Urinary bladder (tissue), 4 donors: Measurements from ENCODE around the gene TMEM106C. TPM values are rescaled to one million over a fixed set of nuclear protein-coding genes. Genes with fewer than 3 reads are reported as not detected.

ENCODE experiments used
- DNase-seq: peaks from one replicate; pipeline ENCODE4 v3.0.0-alpha.2; 2015; ENCODE audit errors: extremely low spot score
- H3K27ac ChIP-seq: one replicate; pipeline ENCODE4 v1.5.1; 2013; ENCODE audit warnings: low read depth, mild to moderate bottlenecking, moderate library complexity
- H3K36me3 ChIP-seq: one replicate; pipeline ENCODE4 v1.6.1; 2013; ENCODE audit warnings: mild to moderate bottlenecking, moderate library complexity; ENCODE audit not compliant: insufficient read depth
- H3K4me1 ChIP-seq: one replicate; pipeline ENCODE4 v1.6.1; 2013; ENCODE audit warnings: mild to moderate bottlenecking, moderate library complexity; ENCODE audit not compliant: insufficient read depth
- H3K4me3 ChIP-seq: one replicate; pipeline ENCODE4 v1.5.1; 2013; ENCODE audit warnings: low read depth, low read length
- WGBS: extraction: QIAGEN DNeasy Blood & Tissue Kit; methylation state at CpG from one replicate; pipeline ENCODE4 v1.1.7; 2013; 5-methylcytosine and 5-hydroxymethylcytosine counted together
- polyA plus RNA-seq: library from polyadenylated mRNA; stranded (reverse); fragments of 200-250 nt; gene quantifications from one replicate; pipeline ENCODE4 v1.2.3, GENCODE V29; 2013
- total RNA-seq: library from RNA; depleted of rRNA; stranded (reverse); fragments of >200 nt; gene quantifications from one replicate; pipeline ENCODE4 v1.2.3, GENCODE V29; 2014
- donor health status: healthy with polysubstance abuse.
- donor health status: healthy.

TMEM106C gene
- total and polyA plus RNA-seq, 2 donors, result 35.7 to 89.8 TPM

DNA sequence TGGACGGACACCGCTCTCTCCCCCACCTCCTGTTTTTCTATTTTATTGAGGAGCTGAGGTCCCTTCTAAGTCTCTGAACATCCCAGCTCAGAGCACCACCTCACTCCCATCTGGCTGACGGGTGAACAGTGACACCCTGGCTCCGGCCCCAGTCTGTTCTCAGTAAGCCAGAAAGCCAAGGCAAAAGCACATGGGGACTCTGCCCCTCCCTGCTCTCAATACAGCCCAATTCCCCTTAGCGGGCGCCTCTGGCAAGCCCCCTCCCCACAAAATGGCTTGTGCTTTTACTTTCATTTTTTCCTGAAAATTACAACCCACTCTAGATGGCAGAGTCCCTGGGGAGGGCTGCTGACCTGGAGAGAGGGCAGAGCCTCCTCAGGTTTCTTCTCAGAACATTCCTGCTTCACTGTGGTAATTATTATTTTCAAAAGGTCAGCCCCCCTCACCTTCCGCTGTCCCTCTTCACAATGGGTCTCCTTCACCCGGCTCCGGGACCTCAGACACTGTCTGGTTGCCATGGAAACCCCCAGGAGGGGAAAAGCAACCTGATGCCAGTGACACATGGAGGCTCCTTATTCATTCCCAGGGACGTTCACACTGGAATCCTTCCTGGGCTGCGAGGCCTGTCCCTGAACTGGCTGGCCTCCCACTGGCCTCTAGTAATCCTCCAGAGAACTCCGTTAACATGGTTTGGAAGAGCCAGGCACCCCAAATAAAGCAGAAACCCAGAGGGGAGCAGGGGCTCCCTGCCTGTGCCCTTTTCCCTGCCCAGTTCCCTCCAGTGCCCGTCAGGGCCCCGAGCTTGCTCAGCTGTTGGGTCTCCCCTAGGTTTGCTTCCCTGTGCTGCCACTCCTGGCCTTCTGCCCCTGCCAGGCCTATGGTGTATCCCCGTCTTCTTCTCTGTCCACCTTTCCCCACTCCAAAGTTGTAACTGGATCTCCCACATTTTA lies 25.0 kb downstream of the TMEM106C start:
- H3K4me3 ChIP-seq, result no peak overlapping the region
- DNase-seq, result no peak
- WGBS, result 66% methylated on average over 15 of the region's 15 CpGs
- no peaks in the 10 kb centered on the region for H3K36me3 ChIP-seq
- no peaks in the 10 kb centered on the region for H3K4me1 ChIP-seq
- H3K27ac ChIP-seq, result no peak overlapping the region

DNA sequence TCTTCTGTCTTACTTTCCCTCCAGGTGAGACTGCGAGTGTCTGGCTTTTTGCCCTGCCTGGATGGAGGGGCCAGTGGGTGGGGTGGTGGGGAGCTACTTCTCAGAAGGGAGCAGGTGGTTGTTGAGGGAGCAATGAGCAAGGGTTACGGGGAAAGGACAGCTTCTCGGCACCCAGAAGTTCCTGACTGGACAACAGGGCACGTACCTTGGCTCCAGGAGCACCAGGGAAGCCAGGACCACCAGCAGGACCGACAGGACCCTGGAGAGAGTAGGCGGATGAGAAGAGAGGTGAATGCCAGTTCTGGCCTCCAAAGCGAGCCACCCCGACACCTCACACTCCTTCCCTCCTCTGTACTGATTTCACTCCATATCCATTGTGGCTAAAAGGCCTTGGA lies 25.6 kb downstream of the TMEM106C start:
- no peak overlapping the region for H3K4me3 ChIP-seq
- 96% methylated on average over 8 of the region's 8 CpGs for whole genome bisulfite sequencing
- H3K27ac ChIP-seq, result no peak overlapping the region
- no peak for DNase-seq
- H3K4me1 ChIP-seq, result no peaks in the 10 kb centered on the region
- no peaks in the 10 kb centered on the region for H3K36me3 ChIP-seq

DNA sequence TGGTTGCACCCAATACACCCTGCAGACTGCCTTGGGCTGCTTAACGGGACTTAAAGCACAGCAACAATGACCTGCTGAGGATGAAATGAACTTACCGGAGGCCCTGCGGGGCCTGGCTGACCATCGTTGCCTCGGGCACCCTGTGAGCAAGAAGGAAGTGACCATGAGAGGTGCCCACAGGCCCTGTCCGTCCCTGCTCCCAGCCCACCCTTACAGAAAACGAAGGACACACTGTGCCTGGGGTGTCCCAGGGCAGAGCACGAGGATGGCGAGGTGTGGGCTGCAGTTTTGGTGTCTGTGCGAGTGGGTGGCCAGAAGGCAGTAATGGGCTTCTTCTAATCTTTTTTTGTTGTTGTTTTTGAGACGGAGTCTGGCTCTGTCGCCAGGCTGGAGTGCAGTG lies 26.3 kb downstream of the TMEM106C start:
- no peaks in the 10 kb centered on the region for H3K36me3 ChIP-seq
- no peak overlapping the region for H3K27ac ChIP-seq
- no peak overlapping the region for H3K4me3 ChIP-seq
- WGBS, result 96% methylated on average over 12 of the region's 12 CpGs
- no peaks in the 10 kb centered on the region for H3K4me1 ChIP-seq
- no peak for DNase-seq

- WGBS, result 81% methylated on average over 7 of the region's 7 CpGs
- no peak for DNase-seq
- H3K27ac ChIP-seq, result no peak overlapping the region
- H3K4me3 ChIP-seq, result no peak overlapping the region
- H3K4me1 ChIP-seq, result no peaks in the 10 kb centered on the region
- no peaks in the 10 kb centered on the region for H3K36me3 ChIP-seq
Measured at GRCh38 chr12:47990351-47991105, 27.1 kb downstream of the TMEM106C start.

DNA sequence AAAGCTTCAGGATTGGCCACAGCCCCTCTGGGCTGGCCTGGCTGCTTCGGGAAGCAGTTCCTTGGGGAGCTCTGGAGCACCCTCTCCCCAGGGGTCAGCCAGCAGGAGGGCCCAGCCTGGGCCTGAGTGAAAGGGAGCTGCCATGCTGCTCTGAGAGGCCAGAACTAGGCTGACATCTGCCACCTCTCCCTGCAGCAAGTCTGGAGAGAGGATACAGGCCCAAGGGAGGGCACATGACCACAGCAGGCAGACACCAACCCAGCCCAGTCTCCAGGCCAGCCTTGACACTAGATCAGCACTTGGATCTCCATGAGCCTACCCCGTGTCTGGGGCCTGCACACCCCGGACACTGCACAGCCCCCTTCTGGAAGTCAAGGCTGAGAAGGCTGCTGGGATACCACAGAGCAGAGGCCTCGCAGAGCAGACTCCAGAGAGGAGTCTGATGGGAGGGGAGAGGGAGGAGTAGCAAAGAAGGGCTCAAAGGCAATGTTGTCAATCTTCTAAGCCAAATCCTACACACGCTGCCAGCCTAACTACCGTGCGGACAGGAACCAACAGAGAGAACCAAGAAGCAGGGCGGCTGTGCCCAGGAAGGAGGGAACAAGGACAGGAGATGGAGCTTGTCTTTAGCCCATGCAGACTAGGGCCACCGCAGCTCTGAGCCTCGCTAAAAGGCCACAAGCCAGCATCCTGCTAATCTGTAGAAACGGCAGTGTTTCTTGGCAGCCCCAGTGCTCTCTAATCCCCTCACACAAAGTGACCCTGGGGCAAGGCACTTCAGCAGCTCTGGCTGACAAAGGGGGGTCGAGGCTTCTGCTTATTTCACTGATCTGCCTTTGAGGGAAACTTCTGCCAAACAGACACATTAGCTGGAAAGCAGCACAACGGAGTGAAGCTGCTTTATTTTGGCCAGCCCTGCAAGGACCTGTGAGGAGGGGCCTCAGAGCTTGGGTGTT lies 28.0 kb downstream of the TMEM106C start:
- H3K36me3 ChIP-seq, result no peaks in the 10 kb centered on the region
- no peak for DNase-seq
- WGBS, result 55% methylated on average over 13 of the region's 13 CpGs
- no peaks in the 10 kb centered on the region for H3K4me1 ChIP-seq
- H3K4me3 ChIP-seq, result no peak overlapping the region
- no peak overlapping the region for H3K27ac ChIP-seq

DNA sequence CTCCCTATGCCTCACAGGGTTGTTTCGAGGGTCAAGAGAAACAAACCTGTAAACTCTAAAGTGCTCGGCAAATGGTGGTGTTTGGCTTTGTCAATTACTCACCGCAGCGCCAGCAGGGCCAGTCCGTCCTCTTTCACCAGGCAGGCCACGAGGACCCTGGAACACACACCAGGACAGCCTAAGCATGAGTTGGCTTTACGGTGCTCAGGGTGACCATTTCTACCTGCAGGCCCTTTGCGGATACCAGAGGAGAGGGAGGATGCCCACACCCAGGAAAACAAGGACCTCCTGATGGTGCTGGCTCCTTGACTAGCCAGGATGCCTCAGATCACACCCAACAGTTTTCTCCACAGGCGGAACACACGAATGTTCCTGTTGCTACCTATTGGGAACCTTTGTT lies 29.4 kb downstream of the TMEM106C start:
- Histone ChIP-seq H3K36me3 (no peaks in the 10 kb centered on the region), H3K27ac (no peak overlapping the region), H3K4me3 (no peak overlapping the region), H3K4me1 (no peaks in the 10 kb centered on the region)
- 96% methylated on average over 10 of the region's 10 CpGs for WGBS
- no peak for DNase-seq

- Histone ChIP-seq H3K27ac (no peak overlapping the region), H3K36me3 (no peaks in the 10 kb centered on the region), H3K4me3 (no peak overlapping the region), H3K4me1 (no peaks in the 10 kb centered on the region)
- WGBS, result 96% methylated on average over 5 of the region's 5 CpGs
- no peak for DNase-seq
Measured at GRCh38 chr12:47993491-47993890, 30.1 kb downstream of the TMEM106C start.

- H3K4me1 ChIP-seq, result no peaks in the 10 kb centered on the region
- H3K27ac ChIP-seq, result no peak overlapping the region
- DNase-seq, result peak; percentile 72
- no peaks in the 10 kb centered on the region for H3K36me3 ChIP-seq
- H3K4me3 ChIP-seq, result no peak overlapping the region
- WGBS, result 31% methylated on average over 4 of the region's 4 CpGs
Measured at GRCh38 chr12:47995981-47996401, 32.6 kb downstream of the TMEM106C start.

DNA sequence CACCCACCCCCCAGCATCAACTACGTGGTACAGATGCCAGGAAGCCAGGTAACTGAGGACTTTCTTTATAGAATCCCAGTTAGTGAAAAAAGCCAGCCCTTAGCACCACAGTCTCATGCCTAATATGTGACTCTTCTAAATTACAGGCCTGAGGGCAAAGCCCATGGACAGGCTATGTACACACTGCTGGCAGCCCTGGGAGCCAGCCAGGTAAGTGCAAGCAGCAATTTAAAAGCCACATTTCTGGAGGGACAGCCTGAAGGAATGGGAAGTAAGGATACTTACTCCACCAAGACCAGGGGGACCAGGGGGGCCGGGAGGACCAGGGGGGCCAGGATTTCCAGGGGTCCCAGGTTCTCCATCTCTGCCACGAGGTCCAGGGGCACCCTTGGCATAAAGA lies 33.9 kb downstream of the TMEM106C start:
- no peak for DNase-seq
- WGBS, result 64% methylated on average over 3 of the region's 3 CpGs

DNA sequence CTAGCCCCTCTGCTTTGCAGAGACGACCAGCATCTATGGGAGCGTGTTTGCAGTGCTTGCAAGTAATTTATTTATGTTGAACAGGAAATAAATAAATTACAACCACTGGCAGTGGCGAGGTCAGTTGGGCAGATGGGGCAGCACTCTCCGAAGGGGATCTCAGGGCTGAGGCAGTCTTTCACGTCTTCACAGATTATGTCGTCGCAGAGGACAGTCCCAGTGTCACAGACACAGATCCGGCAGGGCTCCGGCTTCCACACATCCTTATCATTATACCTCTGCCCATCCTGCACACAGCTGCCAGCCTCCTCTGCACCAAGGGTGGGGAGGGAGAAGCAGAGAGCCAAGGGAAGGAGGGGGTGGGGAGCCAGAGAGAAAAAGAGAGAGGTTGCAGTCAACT lies 36.4 kb downstream of the TMEM106C start:
- Histone ChIP-seq H3K27ac (no peak overlapping the region), H3K36me3 (no peaks in the 10 kb centered on the region), H3K4me1 (peaks cover 2% of the 10 kb centered on the region), H3K4me3 (no peak overlapping the region)
- DNase-seq, result no peak
- WGBS, result 61% methylated on average over 9 of the region's 9 CpGs

More for the DNA sequence above, 33.9 kb downstream of the TMEM106C start:
- Histone ChIP-seq H3K27ac (no peak overlapping the region), H3K4me3 (no peak overlapping the region), H3K4me1 (no peaks in the 10 kb centered on the region), H3K36me3 (no peaks in the 10 kb centered on the region)

DNA sequence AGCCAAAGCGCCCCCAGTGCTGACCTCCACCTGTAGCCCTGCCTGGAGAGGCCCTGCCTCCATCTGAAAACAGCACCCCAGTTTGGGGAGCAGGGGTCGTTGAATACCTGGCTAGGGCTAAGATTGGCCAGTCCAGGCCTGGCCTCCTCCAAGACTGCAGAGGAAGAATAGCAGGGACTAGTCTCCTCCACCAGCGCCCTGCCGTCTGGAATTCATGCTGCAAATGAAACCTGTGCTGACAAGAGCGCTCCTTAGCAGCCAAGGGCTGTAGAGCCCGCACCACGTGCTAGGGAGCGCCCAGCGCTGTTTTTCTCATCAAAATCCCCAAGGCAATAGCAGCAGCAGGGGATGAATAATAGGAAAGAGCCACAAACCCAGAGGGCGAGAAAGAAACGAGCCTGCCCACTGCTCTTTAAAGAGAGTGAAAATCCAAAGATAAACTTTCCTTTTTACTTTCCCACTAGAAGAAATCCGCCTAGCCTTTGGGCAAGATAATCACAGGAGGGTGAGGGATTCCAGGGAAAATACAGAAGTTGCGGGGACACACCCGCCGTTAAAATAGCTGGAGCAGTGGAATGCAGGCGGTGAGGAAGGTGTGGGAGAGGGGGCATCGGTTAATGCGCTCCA lies 37.6 kb downstream of the TMEM106C start:
- H3K27ac ChIP-seq, result no peak overlapping the region
- H3K36me3 ChIP-seq, result no peaks in the 10 kb centered on the region
- peak overlapping the region; percentile 26 for H3K4me3 ChIP-seq
- DNase-seq, result no peak
- 6% methylated on average over 18 of the region's 18 CpGs for WGBS
- H3K4me1 ChIP-seq, result peaks cover 2% of the 10 kb centered on the region

DNA sequence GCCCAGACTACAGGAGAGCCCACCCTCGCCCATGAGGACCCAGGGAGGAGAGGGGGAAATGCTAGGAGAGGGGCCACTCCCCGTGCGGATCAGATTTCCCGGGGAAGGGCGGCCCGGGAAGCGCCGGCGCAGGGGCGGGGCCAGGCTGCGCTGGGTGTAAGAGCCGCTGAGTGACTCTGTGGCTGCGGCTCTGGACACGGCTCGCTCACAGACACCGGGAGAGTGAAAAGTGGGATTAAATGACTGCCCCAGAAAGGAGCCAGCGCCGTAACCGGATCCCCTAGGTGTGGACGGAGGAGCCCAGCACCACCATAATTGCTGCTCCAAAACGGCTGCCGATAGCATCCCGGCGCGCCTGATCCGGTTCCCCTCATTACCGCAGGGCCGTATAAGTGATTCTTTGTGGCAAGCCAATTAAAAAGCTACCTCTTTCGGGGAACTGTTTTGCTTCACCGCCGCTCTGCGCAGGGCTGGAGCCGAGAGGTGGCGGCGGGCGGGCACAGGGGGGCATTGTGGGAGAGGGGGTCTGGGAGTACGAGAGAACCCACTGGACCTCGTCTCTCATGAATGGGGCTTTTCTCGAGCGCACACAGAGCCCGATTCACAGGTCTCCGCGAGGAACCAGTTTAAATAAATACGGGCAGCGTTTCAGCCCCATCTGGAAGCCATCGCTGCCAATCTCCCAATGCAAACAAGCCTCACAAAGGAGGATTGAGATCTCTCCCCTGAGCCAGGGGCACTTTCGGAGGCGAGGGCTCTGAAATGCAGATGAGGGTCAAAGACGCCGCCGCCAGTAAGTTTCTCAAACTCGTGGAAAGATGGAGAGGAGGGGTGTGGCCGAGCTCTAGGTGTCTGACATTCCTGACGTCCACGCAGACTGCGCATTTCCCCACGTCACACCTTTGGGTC lies 38.4 kb downstream of the TMEM106C start:
- DNase-seq, result no peak
- Histone ChIP-seq H3K36me3 (no peaks in the 10 kb centered on the region), H3K4me3 (peak overlapping the region; percentile 26), H3K27ac (no peak overlapping the region), H3K4me1 (peaks cover 2% of the 10 kb centered on the region)
- whole genome bisulfite sequencing, result under 1% methylated on average over 57 of the region's 57 CpGs
